GM23338 (cell line): Measurements from ENCODE around the gene ANKRD11. TPM values are rescaled to one million over a fixed set of nuclear protein-coding genes. Genes with fewer than 3 reads are reported as not detected.
A peak's percentile ranks its signal among the peaks of the same experiment; 100 is the strongest.

ENCODE experiments used
- ATAC-seq: fragments of 200-7000 bp; cut with Tn5 transposase; 3 replicates; pipeline ENCODE4 v1.9.1; 2020
- DNase-seq: peaks from one replicate; pipeline ENCODE4 v3.0.0-alpha.2; 2015; ENCODE audit warnings: low spot score
- H2AFZ ChIP-seq: fragments of 200-600 bp; sonication (generic); 2 replicates; pipeline ENCODE4 v1.8.0; 2016; ENCODE audit warnings: antibody characterized with exemption, mild to moderate bottlenecking, moderate library complexity
- H3F3A ChIP-seq: fragments of 200-600 bp; sonication (generic); replicated peaks from 2 replicates; pipeline ENCODE4 v1.8.0; 2017; ENCODE audit warnings: antibody characterized with exemption, mixed run types, low read depth
- H3K27ac ChIP-seq: fragments of 200-600 bp; sonication (generic); 2 replicates; pipeline ENCODE4 v1.6.1; 2016; ENCODE audit warnings: low read depth
- H3K27me3 ChIP-seq: fragments of 200-600 bp; sonication (generic); 2 replicates; pipeline ENCODE4 v1.8.0; 2016; ENCODE audit warnings: mild to moderate bottlenecking, mixed run types, moderate library complexity; ENCODE audit not compliant: insufficient read depth
- H3K36me3 ChIP-seq: fragments of 200-600 bp; sonication (generic); 2 replicates; pipeline ENCODE4 v1.8.0; 2016; ENCODE audit warnings: mild to moderate bottlenecking; ENCODE audit not compliant: insufficient read depth
- H3K4me1 ChIP-seq: fragments of 200-600 bp; sonication (generic); 2 replicates; pipeline ENCODE4 v1.8.0; 2016; ENCODE audit warnings: mild to moderate bottlenecking, moderate library complexity; ENCODE audit not compliant: insufficient read depth
- H3K4me2 ChIP-seq: fragments of 200-600 bp; sonication (generic); 2 replicates; pipeline ENCODE4 v1.7.1; 2017; ENCODE audit warnings: mixed run types
- H3K4me3 ChIP-seq: fragments of 200-600 bp; sonication (generic); 2 replicates; pipeline ENCODE4 v1.6.1; 2016; ENCODE audit warnings: mixed run types
- H3K79me2 ChIP-seq: fragments of 200-600 bp; sonication (generic); replicated peaks from 2 replicates; pipeline ENCODE4 v1.8.0; 2017; ENCODE audit warnings: mild to moderate bottlenecking; ENCODE audit not compliant: insufficient read depth
- H3K9me2 ChIP-seq: fragments of 200-600 bp; sonication (generic); 2 replicates; pipeline ENCODE4 v1.8.0; 2017; ENCODE audit not compliant: insufficient read depth
- H4K20me1 ChIP-seq: fragments of 200-600 bp; sonication (generic); replicated peaks from 2 replicates; pipeline ENCODE4 v1.8.0; 2017; ENCODE audit warnings: mild to moderate bottlenecking; ENCODE audit not compliant: insufficient read depth
- H3K27ac Mint-ChIP-seq: 2 replicates; pipeline ENCODE4 v1.8.0; 2020; ENCODE audit warnings: inconsistent platforms, mild to moderate bottlenecking, moderate library complexity, mixed read lengths
- H3K27me3 Mint-ChIP-seq: 3 replicates; pipeline ENCODE4 v1.8.0; 2022; ENCODE audit warnings: low read depth, mild to moderate bottlenecking, moderate library complexity, mixed read lengths, inconsistent platforms; ENCODE audit not compliant: insufficient read depth, poor library complexity
- H3K36me3 Mint-ChIP-seq: 3 replicates; pipeline ENCODE4 v1.8.0; 2021; ENCODE audit warnings: low read depth, mild to moderate bottlenecking, inconsistent platforms, moderate library complexity, mixed read lengths
- H3K4me1 Mint-ChIP-seq: 3 replicates; pipeline ENCODE4 v1.8.0; 2020; ENCODE audit warnings: mild to moderate bottlenecking, inconsistent platforms, mixed read lengths
- H3K4me3 Mint-ChIP-seq: 3 replicates; pipeline ENCODE4 v1.8.0; 2021; ENCODE audit warnings: moderate library complexity, mild to moderate bottlenecking, inconsistent platforms, mixed read lengths
- H3K9me3 Mint-ChIP-seq: 3 replicates; pipeline ENCODE4 v1.8.0; 2020; ENCODE audit warnings: moderate library complexity, mild to moderate bottlenecking, inconsistent platforms, mixed read lengths
- CREB1 ChIP-seq: fragments of 250-450 bp; sonication (Bioruptor Pico); IDR thresholded peaks from 2 replicates; pipeline ENCODE4 v1.5.0; 2020; ENCODE audit warnings: low read depth, mild to moderate bottlenecking, moderate library complexity
- EZH2 ChIP-seq: fragments of 200-600 bp; sonication (generic); IDR thresholded peaks from one replicate; pipeline ENCODE4 v1.8.0; 2017; ENCODE audit warnings: antibody characterized with exemption, mild to moderate bottlenecking, low read depth; ENCODE audit not compliant: unreplicated experiment
- EZH2phosphoT487 ChIP-seq: fragments of 200-600 bp; sonication (generic); IDR thresholded peaks from one replicate; pipeline ENCODE4 v1.8.1; 2018; ENCODE audit warnings: antibody characterized with exemption; ENCODE audit not compliant: unreplicated experiment
- JUNB ChIP-seq: IDR thresholded peaks from one replicate; pipeline ENCODE4 v1.6.1; 2016; ENCODE audit warnings: antibody characterized with exemption; ENCODE audit not compliant: unreplicated experiment
- NANOG ChIP-seq: IDR thresholded peaks from 2 replicates; pipeline ENCODE4 v1.6.1; 2016; ENCODE audit warnings: antibody characterized with exemption, borderline replicate concordance
- POLR2AphosphoS5 ChIP-seq: IDR thresholded peaks from 2 replicates; pipeline ENCODE4 v1.6.1; 2016; ENCODE audit warnings: antibody characterized with exemption, low read depth
- STAT1 ChIP-seq: IDR thresholded peaks from one replicate; pipeline ENCODE4 v1.6.1; 2016; ENCODE audit warnings: antibody characterized with exemption; ENCODE audit not compliant: unreplicated experiment
- ZNF114 ChIP-seq: fragments of 250-450 bp; sonication (Bioruptor Pico); IDR thresholded peaks from 2 replicates; pipeline ENCODE4 v1.5.0; 2020; ENCODE audit warnings: mild to moderate bottlenecking, moderate library complexity
- ZNF331 ChIP-seq: fragments of 250-450 bp; sonication (Bioruptor Pico); IDR thresholded peaks from 2 replicates; pipeline ENCODE4 v1.5.0; 2020; ENCODE audit warnings: low read depth, mild to moderate bottlenecking, moderate library complexity
- polyA plus RNA-seq: library from polyadenylated mRNA; unstranded; fragments of >200 nt; fragmentation: Nextera tagmentation; extraction: Ambion mirVana; gene quantifications from 2 replicates; pipeline ENCODE4 v1.2.1, GENCODE V29; 2016
- total RNA-seq: library from RNA; depleted of rRNA; stranded (reverse); fragments of >200 nt; shearing (Covaris generic); gene quantifications from 2 replicates; pipeline ENCODE4 v1.2.3, GENCODE V29; 2014
- TF ChIP-seq, protein P1 (sequence below): IDR thresholded peaks from 2 replicates; pipeline ENCODE4 v1.6.1; 2016; ENCODE audit warnings: antibody characterized with exemption
- TF ChIP-seq, protein P2 (sequence below), 2 experiments: fragments of 200-600 bp in 1 of 2; sonication (generic) in 1 of 2; conservative IDR thresholded peaks; 2 replicates each; pipeline versions ENCODE4 v1.5.1 to v1.6.1; 2016 to 2017; ENCODE audit warnings: antibody characterized with exemption in 2 of 2, low read depth in 2 of 2, mild to moderate bottlenecking in 2 of 2, moderate library complexity in 1 of 2
- TF ChIP-seq, protein P3 (sequence below): IDR thresholded peaks from one replicate; pipeline ENCODE4 v1.6.1; 2018; ENCODE audit warnings: antibody characterized with exemption; ENCODE audit not compliant: unreplicated experiment
- TF ChIP-seq, protein P4 (sequence below): fragments of 250-450 bp; sonication (Bioruptor Pico); IDR thresholded peaks from 2 replicates; pipeline ENCODE4 v1.5.0; 2020; ENCODE audit warnings: mild to moderate bottlenecking, moderate library complexity

Gene ANKRD11
- total and polyA plus RNA-seq, 2 experiments from 2014 or later = 130 to 159 TPM

DNA sequence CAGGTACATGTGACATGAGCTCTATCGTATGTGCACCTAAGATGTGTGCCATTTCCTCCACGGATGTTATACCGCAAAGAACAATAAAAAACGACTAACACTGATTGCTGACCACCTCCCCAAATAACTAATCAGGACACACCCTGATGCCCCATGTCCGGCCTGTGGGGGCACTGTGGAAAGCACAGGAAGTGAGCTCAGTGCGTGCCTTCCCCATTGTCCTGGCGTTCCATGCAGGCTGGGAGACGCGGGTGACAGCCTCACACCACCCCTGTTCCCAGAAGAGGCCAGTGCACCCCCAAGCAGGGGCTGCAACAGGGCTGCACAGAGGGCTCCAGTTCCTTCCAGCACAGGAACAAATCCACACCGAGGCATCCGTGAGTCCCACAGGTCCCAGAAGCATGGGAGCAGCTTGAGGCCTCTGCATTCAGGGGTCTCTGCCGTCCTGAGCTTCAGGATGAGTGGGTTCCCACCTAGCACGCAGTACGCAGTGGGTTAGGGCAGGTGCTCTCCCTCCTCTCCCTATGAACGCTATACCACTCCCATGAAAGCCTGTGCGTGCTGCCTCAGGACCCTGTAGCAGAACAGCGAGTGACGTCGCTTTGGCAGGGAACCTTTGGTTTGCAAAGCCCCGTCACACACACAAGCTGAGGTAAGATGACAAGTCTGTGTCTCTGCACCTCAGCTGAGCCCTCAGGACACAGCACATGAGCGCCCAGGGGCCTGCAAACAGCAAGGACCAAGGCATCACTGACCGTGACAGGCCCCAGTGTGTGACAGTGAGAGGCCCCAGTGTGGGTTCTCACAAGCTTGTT lies 155.2 kb downstream of the ANKRD11 start:
- ATAC-seq = peak; percentile 57
- peaks cover 10% of the 10 kb centered on the region for H3K27me3 Mint-ChIP-seq
- H3K36me3 Mint-ChIP-seq = peaks cover 2% of the 10 kb centered on the region; the same call in 1 of the 3 replicates
- Histone ChIP-seq H3F3A (peaks cover 7% of the 10 kb centered on the region; the same call in 1 of the 2 replicates), H3K9me2 (no peaks in the 10 kb centered on the region), H4K20me1 (peaks cover 67% of the 10 kb centered on the region), H2AFZ (no peak overlapping the region), H3K4me2 (no peak overlapping the region), H3K79me2 (peaks cover 100% of the 10 kb centered on the region), H3K27me3 (no peaks in the 10 kb centered on the region), H3K4me1 (peaks cover 21% of the 10 kb centered on the region), H3K36me3 (no peaks in the 10 kb centered on the region), H3K4me3 (no peak overlapping the region), H3K27ac (peak overlapping the region; percentile 87)
- H3K27ac Mint-ChIP-seq = peak overlapping the region; percentile 89
- H3K9me3 Mint-ChIP-seq = no peaks in the 10 kb centered on the region
- H3K4me1 Mint-ChIP-seq = peaks cover 49% of the 10 kb centered on the region
- no peak overlapping the region for H3K4me3 Mint-ChIP-seq
- peak; percentile 53 for DNase-seq
- TF ChIP-seq ZNF114 (CRISPR knock-in tag) (no peak), EZH2phosphoT487 (no peak), ZNF331 (CRISPR knock-in tag) (no peak), NANOG (no peak), STAT1 (no peak), POLR2AphosphoS5 (no peak), JUNB (no peak), EZH2 (no peak), CREB1 (0 out of 2 replicates have a peak, but pooled peaks have one; percentile 7)
- TF ChIP-seq, protein P1, sequence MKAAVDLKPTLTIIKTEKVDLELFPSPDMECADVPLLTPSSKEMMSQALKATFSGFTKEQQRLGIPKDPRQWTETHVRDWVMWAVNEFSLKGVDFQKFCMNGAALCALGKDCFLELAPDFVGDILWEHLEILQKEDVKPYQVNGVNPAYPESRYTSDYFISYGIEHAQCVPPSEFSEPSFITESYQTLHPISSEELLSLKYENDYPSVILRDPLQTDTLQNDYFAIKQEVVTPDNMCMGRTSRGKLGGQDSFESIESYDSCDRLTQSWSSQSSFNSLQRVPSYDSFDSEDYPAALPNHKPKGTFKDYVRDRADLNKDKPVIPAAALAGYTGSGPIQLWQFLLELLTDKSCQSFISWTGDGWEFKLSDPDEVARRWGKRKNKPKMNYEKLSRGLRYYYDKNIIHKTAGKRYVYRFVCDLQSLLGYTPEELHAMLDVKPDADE = no peak
- TF ChIP-seq, protein P2, sequence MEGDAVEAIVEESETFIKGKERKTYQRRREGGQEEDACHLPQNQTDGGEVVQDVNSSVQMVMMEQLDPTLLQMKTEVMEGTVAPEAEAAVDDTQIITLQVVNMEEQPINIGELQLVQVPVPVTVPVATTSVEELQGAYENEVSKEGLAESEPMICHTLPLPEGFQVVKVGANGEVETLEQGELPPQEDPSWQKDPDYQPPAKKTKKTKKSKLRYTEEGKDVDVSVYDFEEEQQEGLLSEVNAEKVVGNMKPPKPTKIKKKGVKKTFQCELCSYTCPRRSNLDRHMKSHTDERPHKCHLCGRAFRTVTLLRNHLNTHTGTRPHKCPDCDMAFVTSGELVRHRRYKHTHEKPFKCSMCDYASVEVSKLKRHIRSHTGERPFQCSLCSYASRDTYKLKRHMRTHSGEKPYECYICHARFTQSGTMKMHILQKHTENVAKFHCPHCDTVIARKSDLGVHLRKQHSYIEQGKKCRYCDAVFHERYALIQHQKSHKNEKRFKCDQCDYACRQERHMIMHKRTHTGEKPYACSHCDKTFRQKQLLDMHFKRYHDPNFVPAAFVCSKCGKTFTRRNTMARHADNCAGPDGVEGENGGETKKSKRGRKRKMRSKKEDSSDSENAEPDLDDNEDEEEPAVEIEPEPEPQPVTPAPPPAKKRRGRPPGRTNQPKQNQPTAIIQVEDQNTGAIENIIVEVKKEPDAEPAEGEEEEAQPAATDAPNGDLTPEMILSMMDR (conservative IDR thresholded peaks at IDR 0.05; ENCODE audit: low read depth in 2 of 2) = peak; percentile 20 to 32; a peak in 3 of 4 replicates
- TF ChIP-seq, protein P3, sequence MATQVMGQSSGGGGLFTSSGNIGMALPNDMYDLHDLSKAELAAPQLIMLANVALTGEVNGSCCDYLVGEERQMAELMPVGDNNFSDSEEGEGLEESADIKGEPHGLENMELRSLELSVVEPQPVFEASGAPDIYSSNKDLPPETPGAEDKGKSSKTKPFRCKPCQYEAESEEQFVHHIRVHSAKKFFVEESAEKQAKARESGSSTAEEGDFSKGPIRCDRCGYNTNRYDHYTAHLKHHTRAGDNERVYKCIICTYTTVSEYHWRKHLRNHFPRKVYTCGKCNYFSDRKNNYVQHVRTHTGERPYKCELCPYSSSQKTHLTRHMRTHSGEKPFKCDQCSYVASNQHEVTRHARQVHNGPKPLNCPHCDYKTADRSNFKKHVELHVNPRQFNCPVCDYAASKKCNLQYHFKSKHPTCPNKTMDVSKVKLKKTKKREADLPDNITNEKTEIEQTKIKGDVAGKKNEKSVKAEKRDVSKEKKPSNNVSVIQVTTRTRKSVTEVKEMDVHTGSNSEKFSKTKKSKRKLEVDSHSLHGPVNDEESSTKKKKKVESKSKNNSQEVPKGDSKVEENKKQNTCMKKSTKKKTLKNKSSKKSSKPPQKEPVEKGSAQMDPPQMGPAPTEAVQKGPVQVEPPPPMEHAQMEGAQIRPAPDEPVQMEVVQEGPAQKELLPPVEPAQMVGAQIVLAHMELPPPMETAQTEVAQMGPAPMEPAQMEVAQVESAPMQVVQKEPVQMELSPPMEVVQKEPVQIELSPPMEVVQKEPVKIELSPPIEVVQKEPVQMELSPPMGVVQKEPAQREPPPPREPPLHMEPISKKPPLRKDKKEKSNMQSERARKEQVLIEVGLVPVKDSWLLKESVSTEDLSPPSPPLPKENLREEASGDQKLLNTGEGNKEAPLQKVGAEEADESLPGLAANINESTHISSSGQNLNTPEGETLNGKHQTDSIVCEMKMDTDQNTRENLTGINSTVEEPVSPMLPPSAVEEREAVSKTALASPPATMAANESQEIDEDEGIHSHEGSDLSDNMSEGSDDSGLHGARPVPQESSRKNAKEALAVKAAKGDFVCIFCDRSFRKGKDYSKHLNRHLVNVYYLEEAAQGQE = no peak
- TF ChIP-seq, protein P4, sequence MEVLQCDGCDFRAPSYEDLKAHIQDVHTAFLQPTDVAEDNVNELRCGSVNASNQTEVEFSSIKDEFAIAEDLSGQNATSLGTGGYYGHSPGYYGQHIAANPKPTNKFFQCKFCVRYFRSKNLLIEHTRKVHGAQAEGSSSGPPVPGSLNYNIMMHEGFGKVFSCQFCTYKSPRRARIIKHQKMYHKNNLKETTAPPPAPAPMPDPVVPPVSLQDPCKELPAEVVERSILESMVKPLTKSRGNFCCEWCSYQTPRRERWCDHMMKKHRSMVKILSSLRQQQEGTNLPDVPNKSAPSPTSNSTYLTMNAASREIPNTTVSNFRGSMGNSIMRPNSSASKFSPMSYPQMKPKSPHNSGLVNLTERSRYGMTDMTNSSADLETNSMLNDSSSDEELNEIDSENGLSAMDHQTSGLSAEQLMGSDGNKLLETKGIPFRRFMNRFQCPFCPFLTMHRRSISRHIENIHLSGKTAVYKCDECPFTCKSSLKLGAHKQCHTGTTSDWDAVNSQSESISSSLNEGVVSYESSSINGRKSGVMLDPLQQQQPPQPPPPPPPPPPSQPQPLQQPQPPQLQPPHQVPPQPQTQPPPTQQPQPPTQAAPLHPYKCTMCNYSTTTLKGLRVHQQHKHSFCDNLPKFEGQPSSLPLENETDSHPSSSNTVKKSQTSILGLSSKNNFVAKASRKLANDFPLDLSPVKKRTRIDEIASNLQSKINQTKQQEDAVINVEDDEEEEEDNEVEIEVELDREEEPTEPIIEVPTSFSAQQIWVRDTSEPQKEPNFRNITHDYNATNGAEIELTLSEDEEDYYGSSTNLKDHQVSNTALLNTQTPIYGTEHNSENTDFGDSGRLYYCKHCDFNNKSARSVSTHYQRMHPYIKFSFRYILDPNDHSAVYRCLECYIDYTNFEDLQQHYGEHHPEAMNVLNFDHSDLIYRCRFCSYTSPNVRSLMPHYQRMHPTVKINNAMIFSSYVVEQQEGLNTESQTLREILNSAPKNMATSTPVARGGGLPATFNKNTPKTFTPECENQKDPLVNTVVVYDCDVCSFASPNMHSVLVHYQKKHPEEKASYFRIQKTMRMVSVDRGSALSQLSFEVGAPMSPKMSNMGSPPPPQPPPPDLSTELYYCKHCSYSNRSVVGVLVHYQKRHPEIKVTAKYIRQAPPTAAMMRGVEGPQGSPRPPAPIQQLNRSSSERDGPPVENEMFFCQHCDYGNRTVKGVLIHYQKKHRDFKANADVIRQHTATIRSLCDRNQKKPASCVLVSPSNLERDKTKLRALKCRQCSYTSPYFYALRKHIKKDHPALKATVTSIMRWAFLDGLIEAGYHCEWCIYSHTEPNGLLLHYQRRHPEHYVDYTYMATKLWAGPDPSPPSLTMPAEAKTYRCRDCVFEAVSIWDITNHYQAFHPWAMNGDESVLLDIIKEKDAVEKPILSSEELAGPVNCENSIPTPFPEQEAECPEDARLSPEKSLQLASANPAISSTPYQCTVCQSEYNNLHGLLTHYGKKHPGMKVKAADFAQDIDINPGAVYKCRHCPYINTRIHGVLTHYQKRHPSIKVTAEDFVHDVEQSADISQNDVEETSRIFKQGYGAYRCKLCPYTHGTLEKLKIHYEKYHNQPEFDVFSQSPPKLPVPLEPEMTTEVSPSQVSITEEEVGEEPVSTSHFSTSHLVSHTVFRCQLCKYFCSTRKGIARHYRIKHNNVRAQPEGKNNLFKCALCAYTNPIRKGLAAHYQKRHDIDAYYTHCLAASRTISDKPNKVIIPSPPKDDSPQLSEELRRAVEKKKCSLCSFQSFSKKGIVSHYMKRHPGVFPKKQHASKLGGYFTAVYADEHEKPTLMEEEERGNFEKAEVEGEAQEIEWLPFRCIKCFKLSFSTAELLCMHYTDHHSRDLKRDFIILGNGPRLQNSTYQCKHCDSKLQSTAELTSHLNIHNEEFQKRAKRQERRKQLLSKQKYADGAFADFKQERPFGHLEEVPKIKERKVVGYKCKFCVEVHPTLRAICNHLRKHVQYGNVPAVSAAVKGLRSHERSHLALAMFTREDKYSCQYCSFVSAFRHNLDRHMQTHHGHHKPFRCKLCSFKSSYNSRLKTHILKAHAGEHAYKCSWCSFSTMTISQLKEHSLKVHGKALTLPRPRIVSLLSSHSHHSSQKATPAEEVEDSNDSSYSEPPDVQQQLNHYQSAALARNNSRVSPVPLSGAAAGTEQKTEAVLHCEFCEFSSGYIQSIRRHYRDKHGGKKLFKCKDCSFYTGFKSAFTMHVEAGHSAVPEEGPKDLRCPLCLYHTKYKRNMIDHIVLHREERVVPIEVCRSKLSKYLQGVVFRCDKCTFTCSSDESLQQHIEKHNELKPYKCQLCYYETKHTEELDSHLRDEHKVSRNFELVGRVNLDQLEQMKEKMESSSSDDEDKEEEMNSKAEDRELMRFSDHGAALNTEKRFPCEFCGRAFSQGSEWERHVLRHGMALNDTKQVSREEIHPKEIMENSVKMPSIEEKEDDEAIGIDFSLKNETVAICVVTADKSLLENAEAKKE = no peak
